ENCODE data around the gene VRK3.
A peak's percentile ranks its signal among the peaks of the same experiment; 100 is the strongest.

VRK3 gene

GRCh38 chr19:49930483-49931011, 94.6 kb downstream of the VRK3 start:
- Mint-ChIP-seq H3K27me3 (no peaks in the 10 kb centered on the region), H3K9me3 (no peaks in the 10 kb centered on the region), H3K27ac (ENCODE audit: low read depth) (peak overlapping the region; percentile 79), H3K4me1 (peaks cover 63% of the 10 kb centered on the region), H3K4me3 (peak overlapping the region; percentile 93), H3K36me3 (ENCODE audit: insufficient read depth) (peaks cover 42% of the 10 kb centered on the region)
- DNase-seq (ENCODE audit: low spot score in 2 of 2): no peak
- no peak for ATAC-seq (replicated peaks; ENCODE audit: extremely low read depth, poor library complexity, severe bottlenecking)

- H3K4me3 Mint-ChIP-seq: peak overlapping the region; percentile 93
- no peaks in the 10 kb centered on the region for H3K27me3 Mint-ChIP-seq
- ATAC-seq (replicated peaks; ENCODE audit: extremely low read depth, poor library complexity, severe bottlenecking) (peak; percentile 88), DNase-seq (ENCODE audit: low spot score in 2 of 2) (peak; percentile 85 to 94)
- H3K36me3 Mint-ChIP-seq (ENCODE audit: insufficient read depth): peaks cover 49% of the 10 kb centered on the region
- no peaks in the 10 kb centered on the region for H3K9me3 Mint-ChIP-seq
- peak overlapping the region; percentile 99 for H3K27ac Mint-ChIP-seq (ENCODE audit: low read depth)
- peaks cover 63% of the 10 kb centered on the region for H3K4me1 Mint-ChIP-seq
Measured at GRCh38 chr19:49929611-49930482, 95.3 kb downstream of the VRK3 start.

- Mint-ChIP-seq H3K36me3 (ENCODE audit: insufficient read depth) (peaks cover 50% of the 10 kb centered on the region), H3K4me3 (peak within 1 kb of the TSS; percentile 93), H3K27me3 (no peaks in the 10 kb centered on the region), H3K9me3 (no peaks in the 10 kb centered on the region), H3K27ac (ENCODE audit: low read depth) (peak within 1 kb of the TSS; percentile 99), H3K4me1 (peaks cover 68% of the 10 kb centered on the region)
- ATAC-seq (replicated peaks; ENCODE audit: extremely low read depth, poor library complexity, severe bottlenecking) (peak; percentile 54), DNase-seq (ENCODE audit: low spot score in 2 of 2) (peak; percentile 88 to 97)
Measured at GRCh38 chr19:49929121-49929610, 96.0 kb downstream of the VRK3 start, which contains the start of the genes ATF5 and NUP62. TSS of gene ATF5 (plus strand) at chr19:49929205. CDS start at chr19:49930851, 1,646 bp downstream. TSS of gene NUP62 (minus strand) at chr19:49929504. CDS start at chr19:49909807, 19,697 bp downstream.

- Mint-ChIP-seq H3K36me3 (ENCODE audit: insufficient read depth) (peaks cover 52% of the 10 kb centered on the region), H3K9me3 (no peaks in the 10 kb centered on the region), H3K4me1 (peaks cover 57% of the 10 kb centered on the region), H3K4me3 (peak overlapping the region; percentile 93), H3K27me3 (no peaks in the 10 kb centered on the region), H3K27ac (ENCODE audit: low read depth) (peak overlapping the region; percentile 99)
- ATAC-seq (replicated peaks; ENCODE audit: extremely low read depth, poor library complexity, severe bottlenecking) (no peak), DNase-seq (ENCODE audit: low spot score in 2 of 2) (no peak)
Measured at GRCh38 chr19:49927526-49928264, 97.5 kb downstream of the VRK3 start.

- H3K36me3 Mint-ChIP-seq (ENCODE audit: insufficient read depth): peaks cover 58% of the 10 kb centered on the region
- no peaks in the 10 kb centered on the region for H3K9me3 Mint-ChIP-seq
- ATAC-seq (replicated peaks; ENCODE audit: extremely low read depth, poor library complexity, severe bottlenecking) (no peak), DNase-seq (ENCODE audit: low spot score in 2 of 2) (no peak)
- no peaks in the 10 kb centered on the region for H3K27me3 Mint-ChIP-seq
- H3K27ac Mint-ChIP-seq (ENCODE audit: low read depth): no peak overlapping the region
- H3K4me3 Mint-ChIP-seq: peak overlapping the region; percentile 29
- peaks cover 54% of the 10 kb centered on the region for H3K4me1 Mint-ChIP-seq
Measured at GRCh38 chr19:49926515-49926914, 98.7 kb downstream of the VRK3 start.
